ENCODE results near the gene RFX7.

The RFX7 gene

GRCh38 chr15:56042498-56042897 is 201.2 kb downstream of the RFX7 start:
- DNase-seq, result no peak

DNA sequence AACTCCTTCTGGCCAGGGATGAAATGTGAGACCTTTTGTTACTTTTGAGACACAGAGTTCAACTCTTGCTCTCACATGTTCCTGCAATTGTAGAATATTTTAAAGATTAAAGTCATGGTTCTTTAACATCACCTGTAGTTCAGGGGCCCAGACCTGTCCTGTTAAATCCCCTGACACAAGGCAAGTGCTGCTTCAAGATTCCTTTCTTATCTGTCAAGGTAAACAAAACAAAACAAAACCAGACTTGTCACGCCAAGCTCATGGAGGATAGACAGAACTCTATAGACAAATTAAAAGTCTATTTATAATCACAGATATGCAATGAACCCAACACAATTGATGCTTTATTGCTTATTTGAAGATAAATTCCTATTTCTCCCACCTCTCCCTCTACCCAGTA is 201.6 kb downstream of the RFX7 start:
- no peak for DNase-seq

- no peak for DNase-seq
These were observed 203.3 kb downstream of the RFX7 start for GRCh38 chr15:56040081-56041035.

- no peak for DNase-seq
These were observed 205.0 kb downstream of the RFX7 start for GRCh38 chr15:56038707-56039106.

GRCh38 chr15:56038015-56038414 is 205.7 kb downstream of the RFX7 start:
- DNase-seq, result peak in 4 of 6 experiments; percentile 3 to 50 (median 38)

Measured in stimulated activated naive CD4-positive, alpha-beta T cell (primary cell).